HPDE6-E6E7 (cell line): Measurements from ENCODE around the gene MBP.
A peak's percentile ranks its signal among the peaks of the same experiment; 100 is the strongest.

Source experiments
- DNase-seq: peaks from one replicate; pipeline ENCODE4 v3.0.0; 2011; ENCODE audit warnings: missing footprints; ENCODE audit errors: extremely low spot score

Gene MBP

GRCh38 chr18:77066101-77066500, 66.5 kb downstream of the MBP start:
- no peak for DNase-seq

- peak; percentile 56 for DNase-seq
These were observed 67.2 kb downstream of the MBP start for GRCh38 chr18:77065221-77065981.

- peak; percentile 69 for DNase-seq
These were observed 69.3 kb downstream of the MBP start for GRCh38 chr18:77063260-77063659.

- no peak for DNase-seq
These were observed 70.0 kb downstream of the MBP start for GRCh38 chr18:77062518-77063003.

- DNase-seq, result no peak
These were observed 70.6 kb downstream of the MBP start for GRCh38 chr18:77061946-77062517.

GRCh38 chr18:77061281-77061945, 71.2 kb downstream of the MBP start:
- no peak for DNase-seq

GRCh38 chr18:77060151-77060550, 72.4 kb downstream of the MBP start:
- no peak for DNase-seq

GRCh38 chr18:77059294-77059916, 73.2 kb downstream of the MBP start:
- no peak for DNase-seq

GRCh38 chr18:77058290-77058835, 74.2 kb downstream of the MBP start:
- DNase-seq, result no peak

- no peak for DNase-seq
These were observed 75.6 kb downstream of the MBP start for GRCh38 chr18:77057006-77057395.

GRCh38 chr18:77056344-77057005, 76.1 kb downstream of the MBP start:
- no peak for DNase-seq

GRCh38 chr18:77055429-77056300, 76.9 kb downstream of the MBP start:
- no peak for DNase-seq

- DNase-seq, result peak; percentile 71
These were observed 77.8 kb downstream of the MBP start for GRCh38 chr18:77054606-77055428.

- DNase-seq, result no peak
These were observed 78.3 kb downstream of the MBP start for GRCh38 chr18:77054288-77054605.

- no peak for DNase-seq
These were observed 78.8 kb downstream of the MBP start for GRCh38 chr18:77053616-77054287.

GRCh38 chr18:77052983-77053309, 79.6 kb downstream of the MBP start:
- DNase-seq, result no peak

GRCh38 chr18:77052297-77052982, 80.1 kb downstream of the MBP start:
- DNase-seq, result no peak

- DNase-seq, result no peak
These were observed 80.8 kb downstream of the MBP start for GRCh38 chr18:77051581-77052296.
